ENCODE results near the gene UXS1. TPM values are rescaled to one million over a fixed set of nuclear protein-coding genes. Genes with fewer than 3 reads are reported as not detected.

UXS1 gene
- polyA plus RNA-seq, 1 of the 3 experiments (the other 2 are of a cell fraction): 55.9 TPM

- Histone ChIP-seq H3K4me1 (ENCODE audit: control insufficient read depth in 1 of 2, insufficient read depth in 2 of 2, low read depth in 1 of 2, low read length in 1 of 2) (peaks cover 0 to 3% of the 10 kb centered on the region in 2 experiments; a peak in 1 of 4 replicates), H3K9me3 (no peaks in the 10 kb centered on the region), H3K4me3 (ENCODE audit: low read depth in 2 of 2, low read length in 1 of 2) (no peak overlapping the region), H3K9me2 (no peaks in the 10 kb centered on the region), H3K27me3 (ENCODE audit: insufficient read depth) (no peaks in the 10 kb centered on the region), H3K36me3 (replicated peaks in 1 of 2; ENCODE audit: control insufficient read depth in 1 of 2, insufficient read depth in 2 of 2, low read length in 1 of 2) (no peaks in the 10 kb centered on the region), H2AFZ (ENCODE audit: low read depth) (no peak overlapping the region), H3K79me2 (ENCODE audit: insufficient read depth) (peaks cover 54% of the 10 kb centered on the region), H4K20me1 (ENCODE audit: insufficient read depth) (no peaks in the 10 kb centered on the region), H3K9ac (no peak overlapping the region), H3K27ac (ENCODE audit: low read depth in 2 of 2, low read length in 1 of 2) (no peak overlapping the region), H3F3A (replicated peaks; ENCODE audit: insufficient read depth) (no peaks in the 10 kb centered on the region), H3K4me2 (no peak overlapping the region)
- 100% methylated on average over 1 of the region's 1 CpG for WGBS (ENCODE audit: low lambda C conversion rate)
- CTCF ChIA-PET: interaction anchor here (0.7 kb wide), 1 partner anchor 19 kb away, joined by 3 read pairs; no protein-coding TSS in a partner anchor
- POLR2A ChIA-PET: no interaction called here
- no peak for DNase-seq
- TF ChIP-seq GATA2 (CRISPR knock-in tag; IDR thresholded peaks at IDR 0.05): no peak
- TF ChIP-seq CTCF (IDR thresholded peaks at IDR 0.05): no peak
- no peak for TF ChIP-seq REST (IDR thresholded peaks at IDR 0.05; ENCODE audit: low read depth, low read length)
- TF ChIP-seq RAD21 (IDR thresholded peaks at IDR 0.05; ENCODE audit: low read length): no peak
Observed at GRCh38 chr2:106184857-106185256, 9.2 kb downstream of the UXS1 start.

- Histone ChIP-seq H3K9me2 (no peaks in the 10 kb centered on the region), H3K36me3 (replicated peaks in 1 of 2; ENCODE audit: control insufficient read depth in 1 of 2, insufficient read depth in 2 of 2, low read length in 1 of 2) (no peaks in the 10 kb centered on the region), H3K4me1 (ENCODE audit: control insufficient read depth in 1 of 2, insufficient read depth in 2 of 2, low read depth in 1 of 2, low read length in 1 of 2) (peaks cover 0 to 3% of the 10 kb centered on the region in 2 experiments; a peak in 1 of 4 replicates), H2AFZ (ENCODE audit: low read depth) (no peak overlapping the region), H3K79me2 (ENCODE audit: insufficient read depth) (peaks cover 58% of the 10 kb centered on the region), H3K9ac (no peak overlapping the region), H3K27ac (ENCODE audit: low read depth in 2 of 2, low read length in 1 of 2) (no peak overlapping the region), H3K27me3 (ENCODE audit: insufficient read depth) (no peaks in the 10 kb centered on the region), H3K4me3 (ENCODE audit: low read depth in 2 of 2, low read length in 1 of 2) (no peak overlapping the region), H3F3A (replicated peaks; ENCODE audit: insufficient read depth) (no peaks in the 10 kb centered on the region), H3K9me3 (no peaks in the 10 kb centered on the region), H3K4me2 (no peak overlapping the region), H4K20me1 (ENCODE audit: insufficient read depth) (no peaks in the 10 kb centered on the region)
- TF ChIP-seq RFX5 (IDR thresholded peaks at IDR 0.05; ENCODE audit: low read length) (no peak), POLR2AphosphoS5 (IDR thresholded peaks at IDR 0.05; ENCODE audit: low read depth, low read length) (no peak), RCOR1 (IDR thresholded peaks at IDR 0.05; ENCODE audit: low read length) (no peak), PBX3 (IDR thresholded peaks at IDR 0.05) (no peak), ZBTB33 (IDR thresholded peaks at IDR 0.05; ENCODE audit: borderline replicate concordance, low read depth) (no peak), SIN3A (IDR thresholded peaks at IDR 0.05; ENCODE audit: borderline replicate concordance, low read depth, low read length) (no peak), IRF3 (IDR thresholded peaks at IDR 0.05; ENCODE audit: low read depth, low read length) (no peak), FOXJ3 (CRISPR knock-in tag; IDR thresholded peaks at IDR 0.05) (no peak), EZH2phosphoT487 (IDR thresholded peaks at IDR 0.05; ENCODE audit: borderline replicate concordance, low read depth) (no peak), ELF1 (IDR thresholded peaks at IDR 0.05) (no peak)
- WGBS (ENCODE audit: low lambda C conversion rate): no CpG with 5 or more reads among the region's 2 CpGs
- CTCF ChIA-PET: no interaction called here
- no peak for DNase-seq
- POLR2A ChIA-PET: no interaction called here
Observed at GRCh38 chr2:106184394-106184793, 9.7 kb downstream of the UXS1 start.
